SK-N-SH (cell line): ENCODE data around the gene VSIG10.

ENCODE experiments used
- CHD2 ChIP-seq: fragments of 150-350 bp; IDR thresholded peaks from 2 replicates; pipeline ENCODE4 v1.6.1; 2018; ENCODE audit warnings: low read length; ENCODE audit not compliant: partially characterized antibody
- ELF1 ChIP-seq: IDR thresholded peaks from 2 replicates; pipeline ENCODE4 v1.4.0; 2012
- EP300 ChIP-seq, 2 experiments: IDR thresholded peaks; 2 replicates each; pipeline versions ENCODE4 v1.4.0 to v1.6.1; 2012; ENCODE audit warnings: borderline replicate concordance in 1 of 2, low read depth in 1 of 2, low read length in 1 of 2
- POLR2AphosphoS5 ChIP-seq: IDR thresholded peaks from 2 replicates; pipeline ENCODE4 v1.6.1; 2012; ENCODE audit warnings: low read depth, low read length
- TAF1 ChIP-seq: IDR thresholded peaks from 2 replicates; pipeline ENCODE4 v1.6.1; 2012; ENCODE audit warnings: low read depth, mild to moderate bottlenecking, low read length, moderate library complexity, borderline replicate concordance
- TF ChIP-seq, protein P1 (sequence below): fragments of 200-600 bp; sonication (generic); IDR thresholded peaks from 2 replicates; pipeline ENCODE4 v1.6.1; 2017; ENCODE audit warnings: antibody characterized with exemption, mild to moderate bottlenecking, moderate library complexity
- TF ChIP-seq, protein P2 (sequence below): IDR thresholded peaks from 2 replicates; pipeline ENCODE4 v1.4.0; 2012; ENCODE audit warnings: low read depth, borderline replicate concordance
- TF ChIP-seq, protein P3 (sequence below): IDR thresholded peaks from 2 replicates; pipeline ENCODE4 v1.6.1; 2012; ENCODE audit warnings: mild to moderate bottlenecking, low read depth, low read length, moderate library complexity
- TF ChIP-seq, protein P4 (sequence below): fragments of 150-350 bp; IDR thresholded peaks from 2 replicates; pipeline ENCODE4 v1.6.1; 2017; ENCODE audit warnings: antibody characterized with exemption, low read length, low read depth, borderline replicate concordance

DNA sequence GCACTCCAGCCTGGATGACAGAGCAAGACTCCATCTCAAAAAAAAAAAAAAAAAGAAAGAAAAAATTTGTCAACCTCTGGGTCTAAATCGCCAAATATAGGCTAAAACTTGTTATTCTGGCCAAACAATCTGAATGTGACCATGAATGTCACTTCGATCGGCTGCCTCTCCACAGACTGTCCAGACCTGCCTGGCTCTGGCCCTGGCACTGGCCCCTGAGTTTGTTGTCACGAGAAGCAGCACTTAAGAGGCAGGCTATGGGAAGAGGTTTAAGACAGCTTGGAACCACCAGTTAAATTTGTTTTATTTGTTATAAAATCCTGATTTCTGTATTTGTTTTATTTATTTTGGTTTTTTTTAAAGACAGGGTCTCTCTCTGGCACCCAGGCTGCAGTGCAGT, 57.4 kb downstream of the VSIG10 start:
- TF ChIP-seq, protein P1, sequence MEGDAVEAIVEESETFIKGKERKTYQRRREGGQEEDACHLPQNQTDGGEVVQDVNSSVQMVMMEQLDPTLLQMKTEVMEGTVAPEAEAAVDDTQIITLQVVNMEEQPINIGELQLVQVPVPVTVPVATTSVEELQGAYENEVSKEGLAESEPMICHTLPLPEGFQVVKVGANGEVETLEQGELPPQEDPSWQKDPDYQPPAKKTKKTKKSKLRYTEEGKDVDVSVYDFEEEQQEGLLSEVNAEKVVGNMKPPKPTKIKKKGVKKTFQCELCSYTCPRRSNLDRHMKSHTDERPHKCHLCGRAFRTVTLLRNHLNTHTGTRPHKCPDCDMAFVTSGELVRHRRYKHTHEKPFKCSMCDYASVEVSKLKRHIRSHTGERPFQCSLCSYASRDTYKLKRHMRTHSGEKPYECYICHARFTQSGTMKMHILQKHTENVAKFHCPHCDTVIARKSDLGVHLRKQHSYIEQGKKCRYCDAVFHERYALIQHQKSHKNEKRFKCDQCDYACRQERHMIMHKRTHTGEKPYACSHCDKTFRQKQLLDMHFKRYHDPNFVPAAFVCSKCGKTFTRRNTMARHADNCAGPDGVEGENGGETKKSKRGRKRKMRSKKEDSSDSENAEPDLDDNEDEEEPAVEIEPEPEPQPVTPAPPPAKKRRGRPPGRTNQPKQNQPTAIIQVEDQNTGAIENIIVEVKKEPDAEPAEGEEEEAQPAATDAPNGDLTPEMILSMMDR = no peak
- TF ChIP-seq TAF1 (no peak), CHD2 (no peak), ELF1 (no peak), POLR2AphosphoS5 (no peak), EP300 (IDR thresholded peaks at IDR 0.05; ENCODE audit: borderline replicate concordance in 1 of 2, low read depth in 1 of 2, low read length in 1 of 2) (no peak)
- TF ChIP-seq, protein P2, sequence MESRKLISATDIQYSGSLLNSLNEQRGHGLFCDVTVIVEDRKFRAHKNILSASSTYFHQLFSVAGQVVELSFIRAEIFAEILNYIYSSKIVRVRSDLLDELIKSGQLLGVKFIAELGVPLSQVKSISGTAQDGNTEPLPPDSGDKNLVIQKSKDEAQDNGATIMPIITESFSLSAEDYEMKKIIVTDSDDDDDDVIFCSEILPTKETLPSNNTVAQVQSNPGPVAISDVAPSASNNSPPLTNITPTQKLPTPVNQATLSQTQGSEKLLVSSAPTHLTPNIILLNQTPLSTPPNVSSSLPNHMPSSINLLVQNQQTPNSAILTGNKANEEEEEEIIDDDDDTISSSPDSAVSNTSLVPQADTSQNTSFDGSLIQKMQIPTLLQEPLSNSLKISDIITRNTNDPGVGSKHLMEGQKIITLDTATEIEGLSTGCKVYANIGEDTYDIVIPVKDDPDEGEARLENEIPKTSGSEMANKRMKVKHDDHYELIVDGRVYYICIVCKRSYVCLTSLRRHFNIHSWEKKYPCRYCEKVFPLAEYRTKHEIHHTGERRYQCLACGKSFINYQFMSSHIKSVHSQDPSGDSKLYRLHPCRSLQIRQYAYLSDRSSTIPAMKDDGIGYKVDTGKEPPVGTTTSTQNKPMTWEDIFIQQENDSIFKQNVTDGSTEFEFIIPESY = no peak
- TF ChIP-seq, protein P3, sequence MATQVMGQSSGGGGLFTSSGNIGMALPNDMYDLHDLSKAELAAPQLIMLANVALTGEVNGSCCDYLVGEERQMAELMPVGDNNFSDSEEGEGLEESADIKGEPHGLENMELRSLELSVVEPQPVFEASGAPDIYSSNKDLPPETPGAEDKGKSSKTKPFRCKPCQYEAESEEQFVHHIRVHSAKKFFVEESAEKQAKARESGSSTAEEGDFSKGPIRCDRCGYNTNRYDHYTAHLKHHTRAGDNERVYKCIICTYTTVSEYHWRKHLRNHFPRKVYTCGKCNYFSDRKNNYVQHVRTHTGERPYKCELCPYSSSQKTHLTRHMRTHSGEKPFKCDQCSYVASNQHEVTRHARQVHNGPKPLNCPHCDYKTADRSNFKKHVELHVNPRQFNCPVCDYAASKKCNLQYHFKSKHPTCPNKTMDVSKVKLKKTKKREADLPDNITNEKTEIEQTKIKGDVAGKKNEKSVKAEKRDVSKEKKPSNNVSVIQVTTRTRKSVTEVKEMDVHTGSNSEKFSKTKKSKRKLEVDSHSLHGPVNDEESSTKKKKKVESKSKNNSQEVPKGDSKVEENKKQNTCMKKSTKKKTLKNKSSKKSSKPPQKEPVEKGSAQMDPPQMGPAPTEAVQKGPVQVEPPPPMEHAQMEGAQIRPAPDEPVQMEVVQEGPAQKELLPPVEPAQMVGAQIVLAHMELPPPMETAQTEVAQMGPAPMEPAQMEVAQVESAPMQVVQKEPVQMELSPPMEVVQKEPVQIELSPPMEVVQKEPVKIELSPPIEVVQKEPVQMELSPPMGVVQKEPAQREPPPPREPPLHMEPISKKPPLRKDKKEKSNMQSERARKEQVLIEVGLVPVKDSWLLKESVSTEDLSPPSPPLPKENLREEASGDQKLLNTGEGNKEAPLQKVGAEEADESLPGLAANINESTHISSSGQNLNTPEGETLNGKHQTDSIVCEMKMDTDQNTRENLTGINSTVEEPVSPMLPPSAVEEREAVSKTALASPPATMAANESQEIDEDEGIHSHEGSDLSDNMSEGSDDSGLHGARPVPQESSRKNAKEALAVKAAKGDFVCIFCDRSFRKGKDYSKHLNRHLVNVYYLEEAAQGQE = no peak
- TF ChIP-seq, protein P4, sequence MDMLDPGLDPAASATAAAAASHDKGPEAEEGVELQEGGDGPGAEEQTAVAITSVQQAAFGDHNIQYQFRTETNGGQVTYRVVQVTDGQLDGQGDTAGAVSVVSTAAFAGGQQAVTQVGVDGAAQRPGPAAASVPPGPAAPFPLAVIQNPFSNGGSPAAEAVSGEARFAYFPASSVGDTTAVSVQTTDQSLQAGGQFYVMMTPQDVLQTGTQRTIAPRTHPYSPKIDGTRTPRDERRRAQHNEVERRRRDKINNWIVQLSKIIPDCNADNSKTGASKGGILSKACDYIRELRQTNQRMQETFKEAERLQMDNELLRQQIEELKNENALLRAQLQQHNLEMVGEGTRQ = no peak
